Ramos (cell line): ENCODE data around the gene EEF1A1.
"Not testable (repeated sequence)": the region's sequence is repeated elsewhere in the genome, so short reads cannot be mapped to it uniquely, and the experiment has no call there.

Source experiments
- in situ Hi-C: fragments of 300-500 bp; cut with MboI; formaldehyde crosslinking; loops from one replicate; pipeline ENCODE4 v1.14.3; 2022; ENCODE audit warnings: low sequenced_read_pairs; ENCODE audit not compliant: unreplicated experiment

EEF1A1 gene

DNA sequence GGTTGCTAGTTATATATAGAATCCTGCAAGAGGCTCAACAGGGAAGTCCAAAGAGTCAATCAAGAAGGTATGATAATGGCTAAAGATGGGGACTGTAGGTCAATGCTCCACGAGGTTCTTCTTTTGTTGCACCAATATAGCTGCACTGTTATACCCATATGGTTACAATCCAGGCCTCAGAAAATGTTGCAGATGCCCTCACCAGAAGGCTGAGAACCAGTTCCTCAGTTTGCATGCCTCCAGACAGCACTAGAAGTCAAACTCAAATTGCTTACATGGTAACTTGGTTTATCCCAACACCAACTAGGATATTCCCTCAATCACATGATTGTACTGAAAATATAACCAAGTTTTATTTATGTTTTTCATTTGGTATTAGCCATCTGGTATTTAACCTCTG lies 12.1 kb downstream of the EEF1A1 start:
- in situ Hi-C loops = no loop called here

DNA sequence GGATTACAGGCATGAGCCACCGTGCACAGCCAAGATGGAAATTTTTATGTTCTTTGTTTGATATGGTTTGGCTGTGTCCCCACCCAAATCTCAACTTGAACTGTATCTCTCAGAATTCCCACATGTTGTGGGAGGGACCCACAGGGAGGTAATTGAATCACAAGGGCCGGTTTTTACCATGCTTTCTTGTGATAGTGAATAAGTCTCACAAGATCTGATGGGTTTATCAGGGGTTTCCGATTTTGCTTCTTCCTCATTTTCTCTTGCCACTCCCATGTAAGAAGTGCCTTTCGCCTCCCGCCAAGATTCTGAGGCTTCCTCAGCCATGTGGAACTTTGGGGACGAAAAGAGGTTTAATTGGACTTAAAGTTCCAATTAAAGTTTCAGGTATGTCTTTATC lies 14.6 kb downstream of the EEF1A1 start:
- in situ Hi-C loops = no loop called here

DNA sequence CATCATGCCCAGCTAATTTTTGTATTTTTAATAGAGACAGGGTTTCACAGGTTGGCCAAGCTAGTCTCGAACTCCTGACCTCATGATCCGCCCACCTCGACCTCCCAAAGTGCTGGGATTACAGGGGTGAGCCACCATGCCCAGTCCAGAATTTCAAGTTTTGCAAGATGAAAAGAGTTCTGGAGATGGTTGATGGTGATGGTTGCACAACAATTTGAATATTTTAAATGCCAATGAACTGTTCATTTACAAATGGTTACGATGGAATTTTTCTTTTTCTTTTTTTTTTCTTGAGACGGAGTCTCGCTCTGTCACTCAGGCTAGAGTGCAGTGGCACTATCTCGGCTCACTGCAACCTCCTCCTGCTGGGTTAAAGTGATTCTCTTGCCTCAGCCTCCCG lies 15.1 kb downstream of the EEF1A1 start:
- in situ Hi-C loops = not testable (repeated sequence)

DNA sequence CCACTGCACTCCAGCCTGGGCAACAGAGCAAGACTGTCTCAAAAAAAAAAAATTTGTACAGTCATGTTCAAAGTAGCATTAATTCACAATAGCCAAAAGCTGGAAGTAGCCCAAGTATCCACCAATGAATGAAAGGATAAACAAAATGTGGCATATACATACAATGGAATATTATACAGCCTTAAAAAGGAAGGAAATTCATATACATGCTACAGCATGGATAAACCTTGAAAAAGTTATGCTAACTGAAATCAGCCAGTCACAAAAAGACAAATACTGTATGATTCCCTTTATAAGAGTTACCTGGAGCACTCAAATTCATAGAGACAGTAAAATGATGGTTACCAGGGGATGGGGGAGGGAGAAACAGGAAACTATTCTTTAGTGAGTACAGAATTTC lies 15.7 kb downstream of the EEF1A1 start:
- in situ Hi-C loops = no loop called here

- in situ Hi-C loops = no loop called here
Measured at GRCh38 chr6:73504160-73504559, 16.7 kb downstream of the EEF1A1 start.

DNA sequence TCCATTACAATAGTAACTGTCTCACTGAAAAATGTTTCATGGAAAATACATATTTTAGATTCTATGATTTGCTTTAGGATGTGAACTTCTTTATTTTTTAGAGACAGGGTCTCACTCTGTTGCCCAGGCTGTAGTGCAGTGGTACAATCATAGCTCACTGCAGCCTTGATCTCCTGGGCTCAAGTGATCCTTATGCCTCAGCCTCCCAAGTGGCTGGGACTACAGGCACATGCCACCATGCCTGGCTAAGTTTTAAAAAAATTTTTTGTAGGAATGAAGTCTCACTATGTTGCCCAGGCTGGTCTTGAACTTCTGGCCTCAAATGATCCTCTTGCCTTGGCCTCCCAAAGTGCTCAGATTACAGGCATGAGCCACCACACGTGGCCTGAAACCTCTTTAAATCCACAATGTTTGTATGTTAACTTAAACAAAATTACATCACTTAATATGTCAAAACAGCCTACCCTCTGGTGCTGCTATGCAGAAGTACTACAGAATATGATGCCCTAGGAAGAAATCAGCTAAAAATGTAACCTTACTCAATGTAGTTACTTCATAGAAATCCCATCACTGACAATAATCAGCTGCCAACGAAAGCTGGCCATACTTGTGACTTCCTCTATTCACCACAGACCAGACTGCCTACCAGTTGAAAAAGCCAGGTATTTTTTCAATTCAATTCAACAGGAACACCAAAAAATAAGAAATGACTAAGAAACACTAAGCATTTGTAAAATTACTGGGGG lies 17.6 kb downstream of the EEF1A1 start:
- in situ Hi-C loops = no loop called here

- in situ Hi-C loops = no loop called here
Measured at GRCh38 chr6:73497915-73498314, 22.9 kb downstream of the EEF1A1 start.

DNA sequence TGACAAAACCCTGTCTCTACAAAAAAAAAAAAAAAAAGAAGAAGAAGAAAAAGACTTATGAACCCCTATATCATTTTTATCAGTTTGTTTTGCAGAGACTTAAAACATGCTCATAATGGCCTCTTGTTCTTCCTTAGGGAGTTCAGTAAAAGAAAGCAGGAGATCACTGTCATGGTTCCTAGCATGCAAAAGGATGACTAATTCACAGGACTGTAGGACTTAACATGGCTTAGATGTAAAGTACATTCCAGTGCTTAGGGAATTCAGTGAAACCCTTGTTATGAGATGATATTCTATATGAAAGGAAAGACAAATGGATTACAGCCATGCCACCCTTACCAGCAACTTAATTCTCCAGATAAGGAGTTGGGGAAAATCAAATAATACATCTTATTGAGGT lies 29.5 kb downstream of the EEF1A1 start:
- in situ Hi-C loops = no loop called here

DNA sequence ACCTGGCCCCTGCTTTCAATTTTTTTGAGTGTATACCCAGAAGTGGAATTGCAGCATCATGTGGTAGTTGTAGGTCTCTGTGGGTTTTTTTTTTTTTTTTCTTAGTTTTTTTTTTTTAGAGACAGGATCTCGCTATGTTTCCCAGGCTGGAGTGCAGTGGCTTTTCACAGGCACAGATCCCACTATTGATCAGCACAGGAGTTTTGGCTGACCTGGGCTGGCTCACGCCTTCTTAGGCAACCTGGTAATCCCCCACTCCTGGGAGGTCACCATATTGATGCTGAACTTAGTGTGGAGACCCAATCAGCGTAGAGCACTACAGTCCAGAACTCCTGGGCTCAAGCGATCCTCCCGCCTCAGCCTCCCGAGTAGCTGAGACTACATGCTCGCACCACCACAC lies 33.4 kb downstream of the EEF1A1 start:
- in situ Hi-C loops = no loop called here

- in situ Hi-C loops = no loop called here
Measured at GRCh38 chr6:73484438-73484837, 36.4 kb downstream of the EEF1A1 start.

- in situ Hi-C loops = no loop called here
Measured at GRCh38 chr6:73481969-73482368, 38.9 kb downstream of the EEF1A1 start.

DNA sequence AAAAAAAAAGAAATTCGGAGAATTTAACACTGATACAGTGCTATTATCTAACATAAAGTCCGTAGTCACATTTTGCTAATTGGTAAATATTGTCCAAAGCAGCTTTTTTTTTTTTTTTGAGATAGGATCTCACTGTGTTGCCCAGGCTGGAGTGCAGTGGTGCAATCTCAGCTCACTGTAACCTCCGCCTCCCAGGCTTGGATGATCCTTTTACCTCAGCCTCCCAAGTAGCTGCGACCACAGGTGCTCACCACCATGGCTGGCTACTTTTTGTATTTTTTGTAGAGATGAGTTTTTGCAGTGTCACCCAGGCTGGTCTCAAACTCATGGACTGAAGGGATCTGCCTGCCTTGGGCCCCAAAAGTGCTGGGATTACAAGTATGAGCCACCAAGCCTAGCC lies 43.4 kb downstream of the EEF1A1 start:
- in situ Hi-C loops = no loop called here

DNA sequence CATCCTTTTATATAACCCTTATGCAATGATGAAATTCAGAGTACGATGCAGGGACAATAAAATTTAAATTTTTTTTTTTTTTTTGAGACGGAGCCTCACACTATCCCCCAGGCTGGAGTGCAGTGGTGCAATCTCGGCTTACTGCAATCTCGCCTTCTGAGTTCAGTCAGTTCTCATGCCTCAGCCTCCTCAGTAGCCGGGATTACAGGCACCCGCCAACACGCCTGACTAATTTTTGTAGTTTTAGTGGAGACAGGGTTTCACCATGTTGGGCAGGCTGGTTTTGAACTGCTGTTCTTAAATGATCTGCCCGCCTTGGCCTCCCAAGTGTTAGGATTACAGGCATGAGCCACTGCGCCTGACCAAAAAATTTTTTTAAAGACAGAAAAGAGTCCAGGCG lies 44.1 kb downstream of the EEF1A1 start:
- in situ Hi-C loops = no loop called here

DNA sequence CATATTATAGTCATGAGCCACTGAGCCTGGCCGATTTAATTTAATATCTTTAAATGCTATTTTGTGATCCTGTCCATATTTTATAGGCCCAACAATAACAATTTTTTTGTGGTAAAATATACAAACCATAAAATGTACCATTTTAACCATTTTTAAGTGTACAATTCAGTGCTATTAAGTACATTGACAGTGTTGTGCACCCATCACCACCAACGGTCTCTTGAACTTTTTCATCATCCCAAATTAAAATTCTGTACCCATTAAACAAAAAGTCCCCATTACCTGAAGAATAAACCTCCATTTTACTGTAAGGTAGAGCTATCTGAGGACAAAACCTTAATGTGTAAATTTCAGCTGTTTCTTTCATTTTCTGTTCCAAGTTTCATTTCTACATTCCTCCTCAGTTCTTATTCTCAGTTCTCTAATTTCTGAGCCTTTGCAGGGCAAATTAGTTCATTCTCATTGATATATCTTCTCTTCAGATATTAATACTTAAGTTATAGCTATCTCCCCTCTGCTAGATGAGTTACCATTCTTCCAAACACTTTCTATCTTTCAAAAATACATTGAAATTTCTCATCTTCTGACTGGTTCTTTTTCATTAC lies 49.0 kb downstream of the EEF1A1 start:
- in situ Hi-C loops = no loop called here
